ENCODE measurements around the gene RASSF8. TPM values are rescaled to one million over a fixed set of nuclear protein-coding genes. Genes with fewer than 3 reads are reported as not detected.
A peak's percentile ranks its signal among the peaks of the same experiment; 100 is the strongest.

Gene RASSF8
- total and polyA plus RNA-seq, 2 experiments from 2014 or later, result 11.5 to 30.6 TPM

- H3K27ac Mint-ChIP-seq, result no peak overlapping the region; the same call in 1 of the 2 replicates
- no peaks in the 10 kb centered on the region for H3K36me3 Mint-ChIP-seq (ENCODE audit: low read depth)
- H3K27me3 ChIP-seq (ENCODE audit: insufficient read depth), result no peaks in the 10 kb centered on the region
- H4K20me1 ChIP-seq (replicated peaks; ENCODE audit: insufficient read depth), result no peaks in the 10 kb centered on the region
- peaks cover 40% of the 10 kb centered on the region for H3K4me1 Mint-ChIP-seq
- H3K36me3 ChIP-seq (ENCODE audit: insufficient read depth), result no peaks in the 10 kb centered on the region
- peaks cover 20% of the 10 kb centered on the region for H3K4me1 ChIP-seq (ENCODE audit: insufficient read depth)
- H3K9me2 ChIP-seq (ENCODE audit: insufficient read depth), result no peaks in the 10 kb centered on the region
- DNase-seq (ENCODE audit: low spot score) (no peak), ATAC-seq (no peak)
- H2AFZ ChIP-seq, result no peak overlapping the region
- H3K27me3 Mint-ChIP-seq (ENCODE audit: insufficient read depth, low read depth, poor library complexity), result peaks cover 2% of the 10 kb centered on the region
- no peak overlapping the region for H3K4me3 Mint-ChIP-seq
- H3K9me3 Mint-ChIP-seq, result no peaks in the 10 kb centered on the region
- H3K79me2 ChIP-seq (replicated peaks; ENCODE audit: insufficient read depth), result peaks cover 68% of the 10 kb centered on the region
- no peak for TF ChIP-seq STAT1 (IDR thresholded peaks at IDR 0.05; ENCODE audit: unreplicated experiment)
- H3K27ac ChIP-seq (ENCODE audit: low read depth), result no peak overlapping the region
- no peaks in the 10 kb centered on the region for H3F3A ChIP-seq (replicated peaks; ENCODE audit: low read depth)
- H3K4me3 ChIP-seq, result no peak overlapping the region
- no peak overlapping the region for H3K4me2 ChIP-seq
These were observed 55.6 kb downstream of the RASSF8 start for GRCh38 chr12:26014085-26014484.

- H2AFZ ChIP-seq, result no peak overlapping the region
- H3K4me3 Mint-ChIP-seq, result no peak overlapping the region
- H3K9me2 ChIP-seq (ENCODE audit: insufficient read depth), result no peaks in the 10 kb centered on the region
- peaks cover 21% of the 10 kb centered on the region for H3K4me1 ChIP-seq (ENCODE audit: insufficient read depth)
- H3K36me3 ChIP-seq (ENCODE audit: insufficient read depth), result no peaks in the 10 kb centered on the region
- no peak for TF ChIP-seq EZH2 (IDR thresholded peaks at IDR 0.05; ENCODE audit: low read depth, unreplicated experiment)
- no peak for TF ChIP-seq ZNF462 (CRISPR knock-in tag; IDR thresholded peaks at IDR 0.05)
- H3K27ac Mint-ChIP-seq, result peak overlapping the region; percentile 86
- H3K4me1 Mint-ChIP-seq, result peaks cover 34% of the 10 kb centered on the region
- H3K4me3 ChIP-seq, result no peak overlapping the region
- DNase-seq (ENCODE audit: low spot score) (no peak), ATAC-seq (no peak)
- no peaks in the 10 kb centered on the region for H3F3A ChIP-seq (replicated peaks; ENCODE audit: low read depth)
- no peak overlapping the region for H3K4me2 ChIP-seq
- H3K27ac ChIP-seq (ENCODE audit: low read depth), result 0 out of 2 replicates have a peak overlapping the region, but pooled peaks have one; percentile 16
- H3K36me3 Mint-ChIP-seq (ENCODE audit: low read depth), result no peaks in the 10 kb centered on the region
- H3K9me3 Mint-ChIP-seq, result no peaks in the 10 kb centered on the region
- H3K79me2 ChIP-seq (replicated peaks; ENCODE audit: insufficient read depth), result peaks cover 64% of the 10 kb centered on the region
- no peaks in the 10 kb centered on the region for H3K27me3 ChIP-seq (ENCODE audit: insufficient read depth)
- H3K27me3 Mint-ChIP-seq (ENCODE audit: insufficient read depth, low read depth, poor library complexity), result no peaks in the 10 kb centered on the region
- H4K20me1 ChIP-seq (replicated peaks; ENCODE audit: insufficient read depth), result no peaks in the 10 kb centered on the region
These were observed 58.0 kb downstream of the RASSF8 start for GRCh38 chr12:26016516-26016915.
